Transverse colon (tissue), 4 donors: ENCODE measurements around the gene SFR1. TPM values are rescaled to one million over a fixed set of nuclear protein-coding genes. Genes with fewer than 3 reads are reported as not detected.

Experiments used
- DNase-seq: peaks from one replicate; pipeline ENCODE4 v3.0.0-alpha.2; 2019
- H3K27ac ChIP-seq, 4 donors: fragments of 200-600 bp; sonication (generic); 2 replicates each; pipeline ENCODE4 v1.5.1; 2016 to 2018; ENCODE audit warnings: inconsistent platforms in 4 of 4
- H3K27me3 ChIP-seq: fragments of 200-600 bp; sonication (generic); 2 replicates; pipeline ENCODE4 v1.5.1; 2017; ENCODE audit warnings: inconsistent platforms
- H3K36me3 ChIP-seq, 4 donors: fragments of 200-600 bp; sonication (generic); 2 replicates each; pipeline ENCODE4 v1.5.1; 2017 to 2019; ENCODE audit warnings: inconsistent platforms in 4 of 4
- H3K4me1 ChIP-seq, 4 donors: fragments of 200-600 bp; sonication (generic); 2 replicates each; pipeline ENCODE4 v1.5.1; 2017 to 2020; ENCODE audit warnings: inconsistent platforms in 4 of 4
- H3K4me3 ChIP-seq, 4 donors: fragments of 200-600 bp; sonication (generic); 1 replicate in 1 of 4; 2 replicates in 3 of 4; pipeline versions ENCODE4 v1.5.1 to v1.6.1; 2017 to 2019; ENCODE audit warnings: inconsistent platforms in 4 of 4
- H3K9me3 ChIP-seq, 2 donors: fragments of 200-600 bp; sonication (generic); 2 replicates each; pipeline ENCODE4 v1.5.1; 2017 to 2019; ENCODE audit warnings: inconsistent platforms in 2 of 2
- CTCF ChIP-seq, 5 experiments: fragments of 200-600 bp in 3 of 5; fragments of 450-650 bp in 2 of 5; sonication (generic) in 3 of 5; IDR thresholded peaks; 1 replicate in 2 of 5; 2 replicates in 3 of 5; pipeline ENCODE4 v1.5.1; 2016 to 2017; ENCODE audit warnings: antibody characterized with exemption in 5 of 5, inconsistent platforms in 3 of 5, mild to moderate bottlenecking in 2 of 5, moderate library complexity in 1 of 5
- EP300 ChIP-seq: sonication (generic); formaldehyde crosslinking; IDR thresholded peaks from one replicate; pipeline ENCODE4 v1.6.1; 2017; ENCODE audit warnings: antibody characterized with exemption, low read depth
- POLR2A ChIP-seq: fragments of 450-650 bp; IDR thresholded peaks from one replicate; pipeline ENCODE4 v1.6.1; 2016; ENCODE audit warnings: antibody characterized with exemption, mild to moderate bottlenecking, moderate library complexity
- POLR2AphosphoS5 ChIP-seq, 3 donors: sonication (generic); formaldehyde crosslinking; IDR thresholded peaks; one replicate each; pipeline ENCODE4 v1.6.1; 2016; ENCODE audit warnings: antibody characterized with exemption in 3 of 3
- WGBS, 2 donors: methylation state at CpG; one replicate each; pipeline ENCODE4 v1.1.5; 2018; ENCODE audit warnings: low coverage in 1 of 2; 5-methylcytosine and 5-hydroxymethylcytosine counted together
- in situ Hi-C, 4 donors: fragments of 200-750 bp; cut with MboI; loops; one replicate each; pipeline versions ENCODE4 v1.15.0 to v1.15.1; 2017; ENCODE audit warnings: low sequenced_read_pairs in 3 of 4, low pct_ligation_motif_present in 1 of 4, low pct_unique_long_range_greater_than_20kb in 1 of 4
- intact Hi-C: fragments of 100-400 bp; cut with DNase I; formaldehyde crosslinking; loops from one replicate; pipeline ENCODE4 v1.15.1; 2023; ENCODE audit warnings: low total_unique reads
- total RNA-seq, 4 donors: library from RNA; depleted of rRNA; stranded (reverse); fragments of >200 nt; gene quantifications; one replicate each; pipeline ENCODE4 v1.1.0, GENCODE V29; 2016

SFR1 gene
- total RNA-seq, 4 donors from 2014 or later, result 4.0 TPM; not detected in 1

GRCh38 chr10:104077247-104077646 is 44.7 kb upstream of the SFR1 start:
- in situ Hi-C loops, result loop anchor here in 1 of 4 donors (25.0 kb wide), 1 partner anchor 190 kb away; no protein-coding TSS in a partner anchor

GRCh38 chr10:104077663-104078151 is 44.3 kb upstream of the SFR1 start:
- Histone ChIP-seq H3K36me3 (no peaks in the 10 kb centered on the region), H3K4me1 (no peaks in the 10 kb centered on the region), H3K9me3 (no peaks in the 10 kb centered on the region), H3K27ac (no peak overlapping the region), H3K27me3 (no peaks in the 10 kb centered on the region), H3K4me3 (no peak overlapping the region)
- intact Hi-C loops, result no loop called here
- WGBS, 2 donors, result 79% methylated on average over 2 to 5 of the region's 5 CpGs
- TF ChIP-seq POLR2AphosphoS5 (IDR thresholded peaks at IDR 0.05) (no peak), CTCF (IDR thresholded peaks at IDR 0.05) (no peak), POLR2A (no peak), EP300 (no peak)
- in situ Hi-C loops, result loop anchor here in 1 of 4 donors (25.0 kb wide), 1 partner anchor 190 kb away; no protein-coding TSS in a partner anchor
- no peak for DNase-seq

More at GRCh38 chr10:104077247-104077646, 44.7 kb upstream of the SFR1 start:
- no peak for DNase-seq
- H3K27me3 ChIP-seq, result no peaks in the 10 kb centered on the region
- no peaks in the 10 kb centered on the region for H3K36me3 ChIP-seq
- WGBS, 2 donors, result 43 to 70% methylated on average over 2 to 3 of the region's 3 CpGs
- H3K9me3 ChIP-seq, result no peaks in the 10 kb centered on the region
- H3K4me1 ChIP-seq, result no peaks in the 10 kb centered on the region
- TF ChIP-seq EP300 (no peak), POLR2AphosphoS5 (IDR thresholded peaks at IDR 0.05) (no peak), POLR2A (no peak), CTCF (IDR thresholded peaks at IDR 0.05) (no peak)
- peak overlapping the region in 1 of 4 donors; percentile 5 for H3K27ac ChIP-seq
- intact Hi-C loops, result no loop called here
- no peak overlapping the region for H3K4me3 ChIP-seq

GRCh38 chr10:104080762-104081161 is 41.2 kb upstream of the SFR1 start:
- WGBS, 2 donors, result 17 to 41% methylated on average over 1 of the region's 1 CpG
- H3K9me3 ChIP-seq, result no peaks in the 10 kb centered on the region
- H3K4me3 ChIP-seq, result no peak overlapping the region
- H3K4me1 ChIP-seq, result peaks cover 0 to 4% (median 0%) of the 10 kb centered on the region in 4 donors
- H3K27ac ChIP-seq, result no peak overlapping the region
- TF ChIP-seq POLR2AphosphoS5 (IDR thresholded peaks at IDR 0.05), result no peak
- no peak for TF ChIP-seq EP300
- no peak for TF ChIP-seq POLR2A
- peak; percentile 33 to 58 (median 49) for TF ChIP-seq CTCF (IDR thresholded peaks at IDR 0.05)
- no peaks in the 10 kb centered on the region for H3K36me3 ChIP-seq
- no peaks in the 10 kb centered on the region for H3K27me3 ChIP-seq
- DNase-seq, result peak; percentile 28
- intact Hi-C loops, result no loop called here
- in situ Hi-C loops, result loop anchor here in 1 of 4 donors (25.0 kb wide), 1 partner anchor 193 kb away; no protein-coding TSS in a partner anchor

- no peak overlapping the region for H3K4me3 ChIP-seq
- no peaks in the 10 kb centered on the region for H3K36me3 ChIP-seq
- no peak for DNase-seq
- 69 to 80% methylated on average over 3 to 5 of the region's 5 CpGs for WGBS, 2 donors
- in situ Hi-C loops (loop anchor here in 1 of 4 donors (25.0 kb wide), 1 partner anchor 195 kb away; no protein-coding TSS in a partner anchor), intact Hi-C loops (no loop called here)
- no peak for TF ChIP-seq EP300
- TF ChIP-seq CTCF (IDR thresholded peaks at IDR 0.05), result no peak
- no peak for TF ChIP-seq POLR2A
- TF ChIP-seq POLR2AphosphoS5 (IDR thresholded peaks at IDR 0.05), result no peak
- H3K4me1 ChIP-seq, result peaks cover 0 to 12% (median 0%) of the 10 kb centered on the region in 4 donors
- no peaks in the 10 kb centered on the region for H3K27me3 ChIP-seq
- no peak overlapping the region for H3K27ac ChIP-seq
- no peaks in the 10 kb centered on the region for H3K9me3 ChIP-seq
These were observed 40.0 kb upstream of the SFR1 start for GRCh38 chr10:104081998-104082397.
